ENCODE results near the gene MIX23. TPM values are rescaled to one million over a fixed set of nuclear protein-coding genes. Genes with fewer than 3 reads are reported as not detected.

The MIX23 gene
- total RNA-seq, 3 donors from 2014 or later (not counting 1 experiment from before 2014, with no cell fraction given), result 9.6 to 16.4 (median 14.1) TPM

DNA sequence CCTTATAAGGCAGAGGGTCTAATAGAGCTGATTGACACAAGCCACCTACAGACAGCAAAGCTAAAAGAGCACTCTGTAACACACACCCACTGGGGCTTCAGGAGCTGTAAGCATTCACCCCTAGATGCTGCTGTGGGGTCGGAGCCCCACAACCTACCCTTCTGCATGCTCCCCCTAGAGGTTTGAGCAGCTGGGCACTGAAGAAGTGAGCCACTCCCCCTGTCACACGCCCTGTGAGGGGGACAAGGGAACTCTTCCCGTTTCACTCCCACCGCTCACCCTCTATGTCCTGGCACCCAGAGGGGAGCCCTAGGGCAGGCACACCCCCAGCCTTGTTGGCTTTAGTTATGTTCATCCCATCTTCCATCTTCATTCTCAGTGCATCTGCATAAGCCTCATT lies 67.4 kb downstream of the MIX23 start:
- Mint-ChIP-seq H3K27me3 (ENCODE audit: low read depth in 2 of 2) (peaks cover 18 to 20% of the 10 kb centered on the region in 2 donors), H3K36me3 (no peaks in the 10 kb centered on the region), H3K4me1 (no peaks in the 10 kb centered on the region), H3K9me3 (peaks cover 0 to 2% of the 10 kb centered on the region in 2 donors), H3K27ac (no peak overlapping the region), H3K4me3 (no peak overlapping the region)
- Histone ChIP-seq H3K27ac (ENCODE audit: low read length) (no peak overlapping the region), H3K4me3 (ENCODE audit: low read length) (no peak overlapping the region), H3K4me1 (ENCODE audit: control insufficient read depth, insufficient read depth, low read length) (no peaks in the 10 kb centered on the region), H3K27me3 (ENCODE audit: control insufficient read depth, insufficient read depth, low read length) (peaks cover 2% of the 10 kb centered on the region), H3K36me3 (ENCODE audit: control insufficient read depth, insufficient read depth, low read length) (no peaks in the 10 kb centered on the region), H3K9me3 (ENCODE audit: control insufficient read depth, insufficient read depth, low read length) (no peaks in the 10 kb centered on the region)
- intact Hi-C loops (cut with micrococcal nuclease), result no loop called here
- 62% methylated on average over 4 of the region's 4 CpGs for WGBS (ENCODE audit: insufficient coverage)
- DNase-seq (no peak), ATAC-seq (no peak)
- TF ChIP-seq, protein P1, sequence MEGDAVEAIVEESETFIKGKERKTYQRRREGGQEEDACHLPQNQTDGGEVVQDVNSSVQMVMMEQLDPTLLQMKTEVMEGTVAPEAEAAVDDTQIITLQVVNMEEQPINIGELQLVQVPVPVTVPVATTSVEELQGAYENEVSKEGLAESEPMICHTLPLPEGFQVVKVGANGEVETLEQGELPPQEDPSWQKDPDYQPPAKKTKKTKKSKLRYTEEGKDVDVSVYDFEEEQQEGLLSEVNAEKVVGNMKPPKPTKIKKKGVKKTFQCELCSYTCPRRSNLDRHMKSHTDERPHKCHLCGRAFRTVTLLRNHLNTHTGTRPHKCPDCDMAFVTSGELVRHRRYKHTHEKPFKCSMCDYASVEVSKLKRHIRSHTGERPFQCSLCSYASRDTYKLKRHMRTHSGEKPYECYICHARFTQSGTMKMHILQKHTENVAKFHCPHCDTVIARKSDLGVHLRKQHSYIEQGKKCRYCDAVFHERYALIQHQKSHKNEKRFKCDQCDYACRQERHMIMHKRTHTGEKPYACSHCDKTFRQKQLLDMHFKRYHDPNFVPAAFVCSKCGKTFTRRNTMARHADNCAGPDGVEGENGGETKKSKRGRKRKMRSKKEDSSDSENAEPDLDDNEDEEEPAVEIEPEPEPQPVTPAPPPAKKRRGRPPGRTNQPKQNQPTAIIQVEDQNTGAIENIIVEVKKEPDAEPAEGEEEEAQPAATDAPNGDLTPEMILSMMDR (IDR thresholded peaks at IDR 0.05), result no peak

DNA sequence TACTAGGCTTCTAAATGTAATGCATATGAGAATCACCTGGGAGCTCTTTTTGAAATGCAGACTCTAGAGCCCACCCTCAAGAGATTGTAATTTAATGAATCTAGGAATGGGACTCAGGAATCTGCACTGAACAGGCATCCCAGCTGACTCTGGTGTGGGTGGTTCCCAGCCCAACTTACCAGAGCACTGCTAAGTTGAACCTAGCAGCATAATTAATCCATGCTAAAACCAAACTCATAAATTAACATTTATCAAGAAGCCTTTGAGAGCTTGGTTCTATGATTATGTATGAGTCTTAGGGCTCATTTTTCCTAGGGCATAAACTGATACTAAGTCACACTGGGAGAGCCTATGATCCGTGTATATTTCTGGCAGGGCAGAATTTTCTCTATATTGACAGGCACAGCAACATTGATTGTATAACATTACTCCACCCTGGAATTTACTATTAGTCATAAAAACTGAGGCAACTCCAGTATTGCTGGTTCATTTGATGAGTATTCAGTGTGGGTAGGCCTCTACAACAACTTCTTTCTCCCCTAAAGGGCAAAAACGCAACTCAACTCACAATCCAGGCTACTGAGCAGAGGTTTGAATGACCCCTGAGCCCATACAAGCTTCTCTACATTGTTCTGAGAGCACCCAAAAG lies 68.7 kb downstream of the MIX23 start:
- Mint-ChIP-seq H3K4me1 (no peaks in the 10 kb centered on the region), H3K4me3 (no peak overlapping the region), H3K9me3 (no peaks in the 10 kb centered on the region), H3K27ac (no peak overlapping the region), H3K27me3 (ENCODE audit: low read depth in 2 of 2) (peaks cover 18 to 20% of the 10 kb centered on the region in 2 donors), H3K36me3 (no peaks in the 10 kb centered on the region)
- intact Hi-C loops (cut with micrococcal nuclease), result no loop called here
- Histone ChIP-seq H3K4me1 (ENCODE audit: control insufficient read depth, insufficient read depth, low read length) (no peaks in the 10 kb centered on the region), H3K27me3 (ENCODE audit: control insufficient read depth, insufficient read depth, low read length) (no peaks in the 10 kb centered on the region), H3K36me3 (ENCODE audit: control insufficient read depth, insufficient read depth, low read length) (no peaks in the 10 kb centered on the region), H3K4me3 (ENCODE audit: low read length) (no peak overlapping the region), H3K9me3 (ENCODE audit: control insufficient read depth, insufficient read depth, low read length) (no peaks in the 10 kb centered on the region), H3K27ac (ENCODE audit: low read length) (no peak overlapping the region)
- no peak for ATAC-seq
- no peak for DNase-seq
- TF ChIP-seq, protein P1 (IDR thresholded peaks at IDR 0.05), result no peak
- WGBS (ENCODE audit: insufficient coverage), result 100% methylated on average over 2 of the region's 2 CpGs

DNA sequence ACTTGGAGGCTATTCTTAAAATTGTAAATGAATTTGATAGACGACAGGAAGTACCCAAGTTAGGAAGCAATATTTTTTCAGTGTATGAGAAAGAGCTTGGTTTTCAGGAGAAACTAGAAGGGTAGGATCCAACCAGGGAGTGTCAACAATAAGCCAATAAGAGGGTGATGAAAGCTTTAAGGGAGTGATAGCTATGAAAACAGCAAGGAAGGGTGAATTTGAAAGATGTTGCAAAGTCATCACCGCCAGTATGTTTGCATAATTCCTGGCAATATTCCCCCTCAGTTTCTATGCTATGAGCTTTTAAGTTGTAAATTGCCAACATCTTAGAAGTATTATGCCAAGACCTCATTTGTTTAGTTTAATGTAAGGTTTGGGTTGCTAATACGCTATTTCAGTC lies 69.8 kb downstream of the MIX23 start:
- DNase-seq (no peak), ATAC-seq (no peak)
- no peaks in the 10 kb centered on the region for H3K27me3 ChIP-seq (ENCODE audit: control insufficient read depth, insufficient read depth, low read length)
- intact Hi-C loops (cut with micrococcal nuclease), result no loop called here
- Mint-ChIP-seq H3K27ac (no peak overlapping the region), H3K36me3 (no peaks in the 10 kb centered on the region), H3K9me3 (no peaks in the 10 kb centered on the region), H3K4me3 (no peak overlapping the region), H3K27me3 (ENCODE audit: low read depth in 2 of 2) (peaks cover 9 to 17% of the 10 kb centered on the region in 2 donors), H3K4me1 (no peaks in the 10 kb centered on the region)
- H3K4me1 ChIP-seq (ENCODE audit: control insufficient read depth, insufficient read depth, low read length), result no peaks in the 10 kb centered on the region
- TF ChIP-seq, protein P1 (IDR thresholded peaks at IDR 0.05), result no peak
- 26% methylated on average over 2 of the region's 3 CpGs for WGBS (ENCODE audit: insufficient coverage)
- H3K9me3 ChIP-seq (ENCODE audit: control insufficient read depth, insufficient read depth, low read length), result no peaks in the 10 kb centered on the region
- no peaks in the 10 kb centered on the region for H3K36me3 ChIP-seq (ENCODE audit: control insufficient read depth, insufficient read depth, low read length)
- H3K27ac ChIP-seq (ENCODE audit: low read length), result no peak overlapping the region
- no peak overlapping the region for H3K4me3 ChIP-seq (ENCODE audit: low read length)

DNA sequence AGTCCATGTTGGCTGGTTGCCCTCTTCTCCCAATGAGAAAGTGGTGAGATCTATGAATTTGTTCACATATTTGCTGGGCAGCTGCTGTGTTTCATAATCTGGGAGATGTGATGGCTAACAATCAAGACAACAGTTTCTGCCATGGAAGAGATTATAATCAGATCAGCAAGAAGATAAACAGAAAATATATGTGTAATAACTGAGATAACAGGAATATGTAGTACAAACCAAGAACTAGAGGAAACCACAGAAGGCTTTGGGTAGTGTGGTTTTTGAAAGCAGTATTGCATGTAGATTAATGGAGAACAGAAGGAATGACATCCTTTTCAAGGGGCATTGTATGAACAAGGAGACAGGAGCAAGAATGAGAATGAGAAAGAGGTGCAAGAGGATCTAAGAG lies 70.2 kb downstream of the MIX23 start:
- H3K4me3 Mint-ChIP-seq, result no peak overlapping the region
- H3K9me3 ChIP-seq (ENCODE audit: control insufficient read depth, insufficient read depth, low read length), result no peaks in the 10 kb centered on the region
- no peaks in the 10 kb centered on the region for H3K9me3 Mint-ChIP-seq
- TF ChIP-seq, protein P1 (IDR thresholded peaks at IDR 0.05), result no peak
- no peaks in the 10 kb centered on the region for H3K36me3 Mint-ChIP-seq
- H3K27ac Mint-ChIP-seq, result no peak overlapping the region
- intact Hi-C loops (cut with micrococcal nuclease), result no loop called here
- no peaks in the 10 kb centered on the region for H3K36me3 ChIP-seq (ENCODE audit: control insufficient read depth, insufficient read depth, low read length)
- DNase-seq, result no peak
- H3K4me1 Mint-ChIP-seq, result no peaks in the 10 kb centered on the region
- no peaks in the 10 kb centered on the region for H3K4me1 ChIP-seq (ENCODE audit: control insufficient read depth, insufficient read depth, low read length)
- peak in 1 of 3 donors; percentile 52 for ATAC-seq
- no peak overlapping the region for H3K4me3 ChIP-seq (ENCODE audit: low read length)
- H3K27me3 ChIP-seq (ENCODE audit: control insufficient read depth, insufficient read depth, low read length), result no peaks in the 10 kb centered on the region
- H3K27ac ChIP-seq (ENCODE audit: low read length), result no peak overlapping the region
- peaks cover 5 to 13% of the 10 kb centered on the region in 2 donors for H3K27me3 Mint-ChIP-seq (ENCODE audit: low read depth in 2 of 2)

Data from natural killer cell (primary cell).